ENCODE measurements around the gene HS3ST6.

The HS3ST6 gene

GRCh38 chr16:1942047-1942809, 24.0 kb upstream of the HS3ST6 start:
- peak; percentile 13 for ATAC-seq
- TF ChIP-seq, protein P1, sequence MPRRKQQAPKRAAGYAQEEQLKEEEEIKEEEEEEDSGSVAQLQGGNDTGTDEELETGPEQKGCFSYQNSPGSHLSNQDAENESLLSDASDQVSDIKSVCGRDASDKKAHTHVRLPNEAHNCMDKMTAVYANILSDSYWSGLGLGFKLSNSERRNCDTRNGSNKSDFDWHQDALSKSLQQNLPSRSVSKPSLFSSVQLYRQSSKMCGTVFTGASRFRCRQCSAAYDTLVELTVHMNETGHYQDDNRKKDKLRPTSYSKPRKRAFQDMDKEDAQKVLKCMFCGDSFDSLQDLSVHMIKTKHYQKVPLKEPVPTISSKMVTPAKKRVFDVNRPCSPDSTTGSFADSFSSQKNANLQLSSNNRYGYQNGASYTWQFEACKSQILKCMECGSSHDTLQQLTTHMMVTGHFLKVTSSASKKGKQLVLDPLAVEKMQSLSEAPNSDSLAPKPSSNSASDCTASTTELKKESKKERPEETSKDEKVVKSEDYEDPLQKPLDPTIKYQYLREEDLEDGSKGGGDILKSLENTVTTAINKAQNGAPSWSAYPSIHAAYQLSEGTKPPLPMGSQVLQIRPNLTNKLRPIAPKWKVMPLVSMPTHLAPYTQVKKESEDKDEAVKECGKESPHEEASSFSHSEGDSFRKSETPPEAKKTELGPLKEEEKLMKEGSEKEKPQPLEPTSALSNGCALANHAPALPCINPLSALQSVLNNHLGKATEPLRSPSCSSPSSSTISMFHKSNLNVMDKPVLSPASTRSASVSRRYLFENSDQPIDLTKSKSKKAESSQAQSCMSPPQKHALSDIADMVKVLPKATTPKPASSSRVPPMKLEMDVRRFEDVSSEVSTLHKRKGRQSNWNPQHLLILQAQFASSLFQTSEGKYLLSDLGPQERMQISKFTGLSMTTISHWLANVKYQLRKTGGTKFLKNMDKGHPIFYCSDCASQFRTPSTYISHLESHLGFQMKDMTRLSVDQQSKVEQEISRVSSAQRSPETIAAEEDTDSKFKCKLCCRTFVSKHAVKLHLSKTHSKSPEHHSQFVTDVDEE (CRISPR knock-in tag; IDR thresholded peaks at IDR 0.05), result no peak
- TF ChIP-seq SNAI2 (CRISPR knock-in tag; IDR thresholded peaks at IDR 0.05) (no peak), ARNTL (CRISPR knock-in tag; IDR thresholded peaks at IDR 0.05; ENCODE audit: borderline replicate concordance, low read depth) (no peak), ZNF8 (CRISPR knock-in tag; IDR thresholded peaks at IDR 0.05) (no peak), TCF4 (CRISPR knock-in tag; IDR thresholded peaks at IDR 0.05; ENCODE audit: borderline replicate concordance) (no peak), OSR1 (CRISPR knock-in tag; IDR thresholded peaks at IDR 0.05) (no peak), ISL1 (CRISPR knock-in tag; IDR thresholded peaks at IDR 0.05) (no peak), ZFP30 (CRISPR knock-in tag; IDR thresholded peaks at IDR 0.05) (no peak), GLIS3 (CRISPR knock-in tag; IDR thresholded peaks at IDR 0.05) (no peak), RARB (CRISPR knock-in tag; IDR thresholded peaks at IDR 0.05) (no peak), ZC3H10 (CRISPR knock-in tag; IDR thresholded peaks at IDR 0.05) (no peak), ESRRG (CRISPR knock-in tag; IDR thresholded peaks at IDR 0.05) (no peak), PPARA (CRISPR knock-in tag; IDR thresholded peaks at IDR 0.05; ENCODE audit: borderline replicate concordance) (no peak)
- TF ChIP-seq, protein P2, sequence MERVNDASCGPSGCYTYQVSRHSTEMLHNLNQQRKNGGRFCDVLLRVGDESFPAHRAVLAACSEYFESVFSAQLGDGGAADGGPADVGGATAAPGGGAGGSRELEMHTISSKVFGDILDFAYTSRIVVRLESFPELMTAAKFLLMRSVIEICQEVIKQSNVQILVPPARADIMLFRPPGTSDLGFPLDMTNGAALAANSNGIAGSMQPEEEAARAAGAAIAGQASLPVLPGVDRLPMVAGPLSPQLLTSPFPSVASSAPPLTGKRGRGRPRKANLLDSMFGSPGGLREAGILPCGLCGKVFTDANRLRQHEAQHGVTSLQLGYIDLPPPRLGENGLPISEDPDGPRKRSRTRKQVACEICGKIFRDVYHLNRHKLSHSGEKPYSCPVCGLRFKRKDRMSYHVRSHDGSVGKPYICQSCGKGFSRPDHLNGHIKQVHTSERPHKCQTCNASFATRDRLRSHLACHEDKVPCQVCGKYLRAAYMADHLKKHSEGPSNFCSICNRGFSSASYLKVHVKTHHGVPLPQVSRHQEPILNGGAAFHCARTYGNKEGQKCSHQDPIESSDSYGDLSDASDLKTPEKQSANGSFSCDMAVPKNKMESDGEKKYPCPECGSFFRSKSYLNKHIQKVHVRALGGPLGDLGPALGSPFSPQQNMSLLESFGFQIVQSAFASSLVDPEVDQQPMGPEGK (CRISPR knock-in tag; IDR thresholded peaks at IDR 0.05; ENCODE audit: borderline replicate concordance), result no peak
- TF ChIP-seq, protein P3, sequence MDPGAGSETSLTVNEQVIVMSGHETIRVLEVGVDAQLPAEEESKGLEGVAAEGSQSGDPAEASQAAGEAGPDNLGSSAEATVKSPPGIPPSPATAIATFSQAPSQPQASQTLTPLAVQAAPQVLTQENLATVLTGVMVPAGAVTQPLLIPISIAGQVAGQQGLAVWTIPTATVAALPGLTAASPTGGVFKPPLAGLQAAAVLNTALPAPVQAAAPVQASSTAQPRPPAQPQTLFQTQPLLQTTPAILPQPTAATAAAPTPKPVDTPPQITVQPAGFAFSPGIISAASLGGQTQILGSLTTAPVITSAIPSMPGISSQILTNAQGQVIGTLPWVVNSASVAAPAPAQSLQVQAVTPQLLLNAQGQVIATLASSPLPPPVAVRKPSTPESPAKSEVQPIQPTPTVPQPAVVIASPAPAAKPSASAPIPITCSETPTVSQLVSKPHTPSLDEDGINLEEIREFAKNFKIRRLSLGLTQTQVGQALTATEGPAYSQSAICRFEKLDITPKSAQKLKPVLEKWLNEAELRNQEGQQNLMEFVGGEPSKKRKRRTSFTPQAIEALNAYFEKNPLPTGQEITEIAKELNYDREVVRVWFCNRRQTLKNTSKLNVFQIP (CRISPR knock-in tag; IDR thresholded peaks at IDR 0.05; ENCODE audit: borderline replicate concordance, low read depth), result no peak

GRCh38 chr16:1941162-1942046, 23.2 kb upstream of the HS3ST6 start:
- ATAC-seq, result no peak
- no peak for TF ChIP-seq ZC3H10 (CRISPR knock-in tag; IDR thresholded peaks at IDR 0.05)
- no peak for TF ChIP-seq ISL1 (CRISPR knock-in tag; IDR thresholded peaks at IDR 0.05)
- no peak for TF ChIP-seq ZNF8 (CRISPR knock-in tag; IDR thresholded peaks at IDR 0.05)
- no peak for TF ChIP-seq GLIS3 (CRISPR knock-in tag; IDR thresholded peaks at IDR 0.05)
- no peak for TF ChIP-seq ESRRG (CRISPR knock-in tag; IDR thresholded peaks at IDR 0.05)
- no peak for TF ChIP-seq OSR1 (CRISPR knock-in tag; IDR thresholded peaks at IDR 0.05)

DNA sequence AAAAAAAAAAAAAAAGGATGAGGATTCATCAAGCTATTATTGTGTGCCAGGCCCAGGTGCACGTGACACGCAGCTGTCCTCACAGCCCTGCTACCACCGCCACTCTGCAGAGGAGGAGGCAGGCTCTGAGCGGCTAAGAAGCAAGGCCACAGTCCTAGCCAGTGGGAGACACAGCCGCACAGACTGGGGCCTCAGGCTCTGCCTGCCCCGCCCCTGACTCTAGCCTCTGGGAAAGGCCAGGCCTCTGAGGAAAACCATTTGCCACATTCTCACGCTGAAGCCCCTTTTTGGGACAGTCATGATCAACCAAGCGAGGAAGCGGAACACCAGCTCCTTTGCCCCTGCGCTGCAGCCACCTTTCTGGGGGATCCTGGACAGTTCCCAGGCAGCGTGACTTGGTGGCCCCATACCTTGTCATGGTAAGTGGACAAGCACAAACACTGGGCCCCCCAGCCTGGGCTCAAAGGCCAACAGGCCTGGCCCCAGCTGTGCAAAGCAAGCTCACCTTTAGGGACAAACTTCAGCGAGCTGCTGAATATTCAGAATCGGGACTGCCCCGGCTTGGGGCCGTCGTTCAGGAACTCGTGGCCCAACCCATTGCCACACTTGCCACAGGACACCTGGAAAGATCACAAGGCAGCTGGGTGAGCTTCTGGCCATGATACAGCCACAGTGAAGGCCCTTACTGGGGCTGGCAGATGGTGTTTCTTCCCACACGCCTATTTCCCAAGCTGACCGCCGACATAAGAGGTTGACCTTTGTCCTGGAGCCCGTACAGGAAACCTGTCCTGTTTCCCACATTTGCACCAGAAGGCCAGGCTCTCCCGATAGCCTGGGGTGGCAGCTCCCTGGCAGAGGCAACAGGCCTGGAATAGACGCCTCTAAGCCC, 22.3 kb upstream of the HS3ST6 start:
- no peak for ATAC-seq
- TF ChIP-seq GLIS3 (CRISPR knock-in tag; IDR thresholded peaks at IDR 0.05), result no peak
- TF ChIP-seq PPARA (CRISPR knock-in tag; IDR thresholded peaks at IDR 0.05; ENCODE audit: borderline replicate concordance), result no peak
- TF ChIP-seq, protein P1 (CRISPR knock-in tag; IDR thresholded peaks at IDR 0.05), result no peak
- TF ChIP-seq, protein P2 (CRISPR knock-in tag; IDR thresholded peaks at IDR 0.05; ENCODE audit: borderline replicate concordance), result no peak
- TF ChIP-seq CSDC2 (CRISPR knock-in tag; IDR thresholded peaks at IDR 0.05), result no peak
- TF ChIP-seq OSR1 (CRISPR knock-in tag; IDR thresholded peaks at IDR 0.05), result no peak
- no peak for TF ChIP-seq ZFP30 (CRISPR knock-in tag; IDR thresholded peaks at IDR 0.05)
- no peak for TF ChIP-seq ZFP3 (CRISPR knock-in tag; IDR thresholded peaks at IDR 0.05)
- TF ChIP-seq, protein P3 (CRISPR knock-in tag; IDR thresholded peaks at IDR 0.05; ENCODE audit: borderline replicate concordance, low read depth), result no peak
- no peak for TF ChIP-seq ZNF70 (CRISPR knock-in tag; IDR thresholded peaks at IDR 0.05)
- TF ChIP-seq ZNF8 (CRISPR knock-in tag; IDR thresholded peaks at IDR 0.05), result no peak
- TF ChIP-seq ZNF565 (CRISPR knock-in tag; conservative IDR thresholded peaks at IDR 0.05; ENCODE audit: low read depth), result no peak
- no peak for TF ChIP-seq ESRRG (CRISPR knock-in tag; IDR thresholded peaks at IDR 0.05)
